Right lobe of liver (tissue), 4 donors: ENCODE measurements around the gene FEM1C.

Source experiments
- POLR2A ChIP-seq: fragments of 450-650 bp; IDR thresholded peaks from one replicate; pipeline ENCODE4 v1.6.1; 2017; ENCODE audit warnings: antibody characterized with exemption, mild to moderate bottlenecking
- TF ChIP-seq, protein P1 (sequence below), 4 donors: fragments of 200-600 bp in 3 of 4; fragments of 450-650 bp in 1 of 4; IDR thresholded peaks; one replicate each; pipeline versions ENCODE4 v1.5.1 to v1.8.0; 2016 to 2022; ENCODE audit warnings: antibody characterized with exemption in 4 of 4, mild to moderate bottlenecking in 2 of 4
- donor health status: DM: no; HTN: no; CAD: no.
- donor health status: DM: no; HTN: no; CAD: no.
- donor health status: DM: no; HTN: yes; CAD: no.

DNA sequence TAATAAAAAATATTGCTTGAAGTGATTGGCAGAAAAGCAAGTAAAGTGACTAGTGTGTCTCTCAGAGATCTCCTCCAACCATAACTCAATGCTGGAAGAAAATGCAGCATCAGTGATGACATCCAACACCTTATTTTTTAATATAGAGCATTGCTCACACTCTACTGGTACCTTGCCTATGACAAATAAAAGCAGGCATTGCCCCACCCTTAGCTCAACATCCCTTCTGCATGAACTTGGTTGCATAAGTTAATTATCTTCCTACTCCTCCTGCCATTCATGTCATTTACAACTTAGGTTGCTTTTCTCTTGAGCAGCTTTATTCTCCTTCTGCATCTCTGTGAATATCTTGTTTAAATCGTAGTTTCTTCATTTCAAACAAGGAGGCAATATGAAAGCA is 41.2 kb downstream of the FEM1C start:
- TF ChIP-seq, protein P1, sequence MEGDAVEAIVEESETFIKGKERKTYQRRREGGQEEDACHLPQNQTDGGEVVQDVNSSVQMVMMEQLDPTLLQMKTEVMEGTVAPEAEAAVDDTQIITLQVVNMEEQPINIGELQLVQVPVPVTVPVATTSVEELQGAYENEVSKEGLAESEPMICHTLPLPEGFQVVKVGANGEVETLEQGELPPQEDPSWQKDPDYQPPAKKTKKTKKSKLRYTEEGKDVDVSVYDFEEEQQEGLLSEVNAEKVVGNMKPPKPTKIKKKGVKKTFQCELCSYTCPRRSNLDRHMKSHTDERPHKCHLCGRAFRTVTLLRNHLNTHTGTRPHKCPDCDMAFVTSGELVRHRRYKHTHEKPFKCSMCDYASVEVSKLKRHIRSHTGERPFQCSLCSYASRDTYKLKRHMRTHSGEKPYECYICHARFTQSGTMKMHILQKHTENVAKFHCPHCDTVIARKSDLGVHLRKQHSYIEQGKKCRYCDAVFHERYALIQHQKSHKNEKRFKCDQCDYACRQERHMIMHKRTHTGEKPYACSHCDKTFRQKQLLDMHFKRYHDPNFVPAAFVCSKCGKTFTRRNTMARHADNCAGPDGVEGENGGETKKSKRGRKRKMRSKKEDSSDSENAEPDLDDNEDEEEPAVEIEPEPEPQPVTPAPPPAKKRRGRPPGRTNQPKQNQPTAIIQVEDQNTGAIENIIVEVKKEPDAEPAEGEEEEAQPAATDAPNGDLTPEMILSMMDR (IDR thresholded peaks at IDR 0.05), result no peak
- no peak for TF ChIP-seq POLR2A
